H9 (cell line): ENCODE data around the gene FBN2. TPM values are rescaled to one million over a fixed set of nuclear protein-coding genes. Genes with fewer than 3 reads are reported as not detected.

Experiments used
- DNase-seq: peaks from one replicate; pipeline ENCODE4 v3.0.0-alpha.2; 2017
- H2AFZ ChIP-seq: one replicate; pipeline ENCODE4 v1.6.1; 2013; ENCODE audit warnings: mild to moderate bottlenecking, low read length, control low read depth, moderate library complexity
- H2AK5ac ChIP-seq: 2 replicates; pipeline ENCODE4 v1.6.1; 2013; ENCODE audit warnings: low read length, control low read depth, mixed read lengths; ENCODE audit not compliant: insufficient read length
- H2BK120ac ChIP-seq: one replicate; pipeline ENCODE4 v1.6.1; 2013; ENCODE audit warnings: low read depth, mild to moderate bottlenecking, low read length, control low read depth, inconsistent platforms; ENCODE audit not compliant: poor library complexity, severe bottlenecking
- H2BK12ac ChIP-seq: 2 replicates; pipeline ENCODE4 v1.6.1; 2013; ENCODE audit warnings: low read length, control low read depth, mixed read lengths, low read depth; ENCODE audit not compliant: insufficient read length
- H2BK15ac ChIP-seq: 2 replicates; pipeline ENCODE4 v1.6.1; 2013; ENCODE audit warnings: low read depth, low read length, control low read depth
- H2BK20ac ChIP-seq: one replicate; pipeline ENCODE4 v1.6.1; 2013; ENCODE audit warnings: low read depth, mild to moderate bottlenecking, low read length, control low read depth, inconsistent platforms; ENCODE audit not compliant: poor library complexity, severe bottlenecking
- H2BK5ac ChIP-seq: 2 replicates; pipeline ENCODE4 v1.6.1; 2013; ENCODE audit warnings: low read length, control low read depth, mixed read lengths; ENCODE audit not compliant: insufficient read length
- H3K14ac ChIP-seq: 2 replicates; pipeline ENCODE4 v1.6.1; 2013; ENCODE audit warnings: low read length, control low read depth; ENCODE audit not compliant: insufficient read depth
- H3K18ac ChIP-seq: 2 replicates; pipeline ENCODE4 v1.6.1; 2013; ENCODE audit warnings: low read depth, mild to moderate bottlenecking, mixed read lengths, low read length, control low read depth; ENCODE audit not compliant: insufficient read length
- H3K23ac ChIP-seq: 2 replicates; pipeline ENCODE4 v1.6.1; 2013; ENCODE audit warnings: low read length, control low read depth, mixed read lengths, low read depth; ENCODE audit not compliant: insufficient read length
- H3K23me2 ChIP-seq: 2 replicates; pipeline ENCODE4 v1.6.1; 2013; ENCODE audit warnings: low read depth, mild to moderate bottlenecking, mixed read lengths, low read length, control low read depth; ENCODE audit not compliant: insufficient read length, poor library complexity, severe bottlenecking
- H3K27ac ChIP-seq: 2 replicates; pipeline ENCODE4 v1.5.1; 2013; ENCODE audit warnings: low read length, control low read depth, mixed read lengths, low read depth; ENCODE audit not compliant: insufficient read length
- H3K27me3 ChIP-seq: 2 replicates; pipeline ENCODE4 v1.6.1; 2013; ENCODE audit warnings: low read length, control low read depth, inconsistent platforms; ENCODE audit not compliant: insufficient read depth
- H3K4ac ChIP-seq: 2 replicates; pipeline ENCODE4 v1.6.1; 2013; ENCODE audit warnings: low read depth, mild to moderate bottlenecking, control low read depth, inconsistent platforms, low read length, moderate library complexity
- H3K4me1 ChIP-seq: 2 replicates; pipeline ENCODE4 v1.6.1; 2013; ENCODE audit warnings: low read length, control low read depth, inconsistent platforms; ENCODE audit not compliant: insufficient read depth
- H3K4me2 ChIP-seq: 2 replicates; pipeline ENCODE4 v1.6.1; 2013; ENCODE audit warnings: low read length, control low read depth, mixed read lengths; ENCODE audit not compliant: insufficient read length, insufficient read depth
- H3K56ac ChIP-seq: 2 replicates; pipeline ENCODE4 v1.6.1; 2013; ENCODE audit warnings: low read depth, mild to moderate bottlenecking, mixed read lengths, low read length, control low read depth; ENCODE audit not compliant: insufficient read length
- H3K79me1 ChIP-seq: 2 replicates; pipeline ENCODE4 v1.6.1; 2013; ENCODE audit warnings: low read depth, mild to moderate bottlenecking, moderate library complexity, low read length, control low read depth, inconsistent platforms; ENCODE audit not compliant: insufficient read depth, poor library complexity, severe bottlenecking
- H3K79me2 ChIP-seq: 2 replicates; pipeline ENCODE4 v1.6.1; 2013; ENCODE audit warnings: low read length, control low read depth, inconsistent platforms; ENCODE audit not compliant: insufficient read depth
- H3K9ac ChIP-seq: 2 replicates; pipeline ENCODE4 v1.6.1; 2013; ENCODE audit warnings: low read length, control low read depth, mixed read lengths; ENCODE audit not compliant: insufficient read length; ENCODE audit errors: extremely low read depth
- H3K9me3 ChIP-seq: one replicate; pipeline ENCODE4 v1.6.1; 2013; ENCODE audit warnings: low read depth, low read length, inconsistent platforms; ENCODE audit not compliant: control insufficient read depth
- H3T11ph ChIP-seq: one replicate; pipeline ENCODE4 v1.6.1; 2013; ENCODE audit warnings: mild to moderate bottlenecking, low read length, control low read depth, inconsistent platforms
- H4K20me1 ChIP-seq: one replicate; pipeline ENCODE4 v1.6.1; 2013; ENCODE audit not compliant: control insufficient read depth, insufficient read length, insufficient read depth
- H4K5ac ChIP-seq: 2 replicates; pipeline ENCODE4 v1.6.1; 2013; ENCODE audit warnings: low read depth, mild to moderate bottlenecking, mixed read lengths, low read length, control low read depth; ENCODE audit not compliant: insufficient read length
- H4K8ac ChIP-seq: replicated peaks from 2 replicates; pipeline ENCODE4 v1.6.1; 2013; ENCODE audit warnings: low read length, control low read depth, mixed read lengths, low read depth; ENCODE audit not compliant: insufficient read length
- H4K91ac ChIP-seq: 2 replicates; pipeline ENCODE4 v1.6.1; 2013; ENCODE audit warnings: low read depth, mild to moderate bottlenecking, moderate library complexity, mixed read lengths, low read length, control low read depth; ENCODE audit not compliant: insufficient read length
- H3K27ac Mint-ChIP-seq, 3 experiments: 2 replicates in 2 of 3; 3 replicates in 1 of 3; pipeline ENCODE4 v1.8.0; 2020 to 2021; ENCODE audit warnings: mixed read lengths in 3 of 3, mild to moderate bottlenecking in 1 of 3, moderate library complexity in 1 of 3
- H3K27me3 Mint-ChIP-seq: 2 replicates; pipeline ENCODE4 v1.8.0; 2021; ENCODE audit warnings: low read depth, mild to moderate bottlenecking, moderate library complexity, mixed read lengths
- H3K36me3 Mint-ChIP-seq, 3 experiments: 2 replicates in 2 of 3; 3 replicates in 1 of 3; pipeline ENCODE4 v1.8.0; 2020 to 2021; ENCODE audit warnings: low read depth in 3 of 3, mixed read lengths in 3 of 3; ENCODE audit not compliant: insufficient read depth in 1 of 3
- H3K4me1 Mint-ChIP-seq, 2 experiments: 2 replicates each; pipeline ENCODE4 v1.8.0; 2020; ENCODE audit warnings: mixed read lengths in 2 of 2
- H3K4me3 Mint-ChIP-seq, 2 experiments: 2 replicates in 1 of 2; 3 replicates in 1 of 2; pipeline ENCODE4 v1.8.0; 2020 to 2021; ENCODE audit warnings: mild to moderate bottlenecking in 2 of 2, mixed read lengths in 2 of 2, moderate library complexity in 1 of 2
- H3K9me3 Mint-ChIP-seq, 2 experiments: 2 replicates in 1 of 2; 3 replicates in 1 of 2; pipeline ENCODE4 v1.8.0; 2020; ENCODE audit warnings: mild to moderate bottlenecking in 2 of 2, mixed read lengths in 2 of 2, moderate library complexity in 1 of 2
- WGBS: extraction: QIAGEN DNeasy Blood & Tissue Kit; methylation state at CpG from one replicate; pipeline ENCODE4 v1.1.7; 2013; ENCODE audit warnings: missing lambda C conversion rate, low lambda C conversion rate, mixed read lengths; ENCODE audit not compliant: insufficient read length; ENCODE audit errors: extremely low coverage; 5-methylcytosine and 5-hydroxymethylcytosine counted together
- total RNA-seq: library from RNA; stranded (reverse); gene quantifications from 2 replicates; pipeline ENCODE4 v1.2.1, GENCODE V29; 2021
- TF ChIP-seq, protein P1 (sequence below): fragments of 200-600 bp; sonication (generic); conservative IDR thresholded peaks from 3 replicates; pipeline ENCODE4 v1.8.0; 2021; ENCODE audit warnings: antibody characterized with exemption, mild to moderate bottlenecking

Gene FBN2
- total RNA-seq, 1 experiment from 2014 or later: 8.3 TPM

DNA sequence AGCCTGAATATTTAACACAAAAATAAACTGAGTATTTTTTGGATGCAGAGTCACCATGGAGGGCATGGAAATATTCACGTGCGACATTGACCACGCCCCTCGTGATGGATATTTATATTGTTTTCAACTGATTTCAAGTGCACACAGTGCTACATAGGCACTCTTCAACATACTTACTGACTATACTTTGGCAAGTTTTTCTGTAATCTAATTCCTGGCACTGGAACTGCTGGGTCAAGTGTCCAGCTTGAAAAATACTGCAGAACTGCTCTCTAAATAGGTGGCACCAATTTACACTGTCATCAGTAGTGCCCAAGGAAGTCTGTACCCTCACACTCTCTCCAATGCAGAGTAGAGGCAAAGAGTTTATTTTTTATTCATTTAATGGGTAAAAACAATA is 65.1 kb downstream of the FBN2 start:
- no peaks in the 10 kb centered on the region for H3K79me1 ChIP-seq
- no peaks in the 10 kb centered on the region for H3K27me3 ChIP-seq
- no peak overlapping the region for H3K4ac ChIP-seq
- Mint-ChIP-seq H3K4me3 (no peak overlapping the region), H3K27me3 (no peaks in the 10 kb centered on the region), H3K36me3 (peaks cover 0 to 13% (median 12%) of the 10 kb centered on the region in 3 experiments; a peak in 6 of 7 replicates), H3K9me3 (peaks cover 0 to 3% of the 10 kb centered on the region in 2 experiments; a peak in 2 of 5 replicates), H3K27ac (no peak overlapping the region; a peak in 1 of 7 replicates), H3K4me1 (peaks cover 5% of the 10 kb centered on the region in 2 experiments; a peak in 3 of 4 replicates)
- H4K8ac ChIP-seq: no peak overlapping the region
- H4K20me1 ChIP-seq: no peaks in the 10 kb centered on the region
- H3K79me2 ChIP-seq: no peaks in the 10 kb centered on the region
- H3K23ac ChIP-seq: no peak overlapping the region
- no peak for DNase-seq
- H2BK120ac ChIP-seq: no peak overlapping the region
- no peak overlapping the region for H4K91ac ChIP-seq
- H3K9ac ChIP-seq: no peak overlapping the region
- no peak overlapping the region for H3K4me2 ChIP-seq
- no CpG with 5 or more reads among the region's 4 CpGs for WGBS
- H4K5ac ChIP-seq: no peak overlapping the region
- H2BK15ac ChIP-seq: no peak overlapping the region
- no peak overlapping the region for H2BK12ac ChIP-seq
- no peak overlapping the region for H3T11ph ChIP-seq
- no peak overlapping the region for H2AFZ ChIP-seq
- no peak overlapping the region for H2BK5ac ChIP-seq
- H3K14ac ChIP-seq: no peak overlapping the region
- no peaks in the 10 kb centered on the region for H3K4me1 ChIP-seq
- no peaks in the 10 kb centered on the region for H3K23me2 ChIP-seq
- no peak overlapping the region for H3K56ac ChIP-seq
- TF ChIP-seq, protein P1, sequence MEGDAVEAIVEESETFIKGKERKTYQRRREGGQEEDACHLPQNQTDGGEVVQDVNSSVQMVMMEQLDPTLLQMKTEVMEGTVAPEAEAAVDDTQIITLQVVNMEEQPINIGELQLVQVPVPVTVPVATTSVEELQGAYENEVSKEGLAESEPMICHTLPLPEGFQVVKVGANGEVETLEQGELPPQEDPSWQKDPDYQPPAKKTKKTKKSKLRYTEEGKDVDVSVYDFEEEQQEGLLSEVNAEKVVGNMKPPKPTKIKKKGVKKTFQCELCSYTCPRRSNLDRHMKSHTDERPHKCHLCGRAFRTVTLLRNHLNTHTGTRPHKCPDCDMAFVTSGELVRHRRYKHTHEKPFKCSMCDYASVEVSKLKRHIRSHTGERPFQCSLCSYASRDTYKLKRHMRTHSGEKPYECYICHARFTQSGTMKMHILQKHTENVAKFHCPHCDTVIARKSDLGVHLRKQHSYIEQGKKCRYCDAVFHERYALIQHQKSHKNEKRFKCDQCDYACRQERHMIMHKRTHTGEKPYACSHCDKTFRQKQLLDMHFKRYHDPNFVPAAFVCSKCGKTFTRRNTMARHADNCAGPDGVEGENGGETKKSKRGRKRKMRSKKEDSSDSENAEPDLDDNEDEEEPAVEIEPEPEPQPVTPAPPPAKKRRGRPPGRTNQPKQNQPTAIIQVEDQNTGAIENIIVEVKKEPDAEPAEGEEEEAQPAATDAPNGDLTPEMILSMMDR: no peak
- no peak overlapping the region for H3K18ac ChIP-seq
- H3K9me3 ChIP-seq: no peaks in the 10 kb centered on the region
- no peak overlapping the region for H3K27ac ChIP-seq
- H2AK5ac ChIP-seq: no peak overlapping the region
- no peak overlapping the region for H2BK20ac ChIP-seq
